Psoas muscle (tissue), 8 donors: Measurements from ENCODE around the gene SPDYA. TPM values are rescaled to one million over a fixed set of nuclear protein-coding genes. Genes with fewer than 3 reads are reported as not detected.

Experiments used
- ATAC-seq, 4 donors: fragments of 200-7000 bp; cut with Tn5 transposase; one replicate each; pipeline ENCODE4 v1.9.1; 2020; ENCODE audit warnings: moderate library complexity in 3 of 4, mild to moderate bottlenecking in 2 of 4
- DNase-seq, 2 donors: peaks; one replicate each; pipeline ENCODE4 v3.0.0-alpha.2; 2020
- H3K27ac ChIP-seq: fragments of 200-600 bp; one replicate; pipeline ENCODE4 v1.8.0; 2022
- H3K27me3 ChIP-seq, 3 donors: fragments of 200-600 bp in 1 of 3; one replicate each; pipeline versions ENCODE4 v1.6.1 to v1.8.0; 2013 to 2022; ENCODE audit warnings: low read length in 2 of 3, mild to moderate bottlenecking in 2 of 3, moderate library complexity in 1 of 3; ENCODE audit not compliant: insufficient read depth in 3 of 3
- H3K36me3 ChIP-seq, 2 donors: fragments of 200-600 bp in 1 of 2; one replicate each; pipeline versions ENCODE4 v1.6.1 to v1.8.0; 2013 to 2022; ENCODE audit warnings: low read depth in 1 of 2, mild to moderate bottlenecking in 1 of 2, moderate library complexity in 1 of 2; ENCODE audit not compliant: insufficient read depth in 1 of 2
- H3K4me1 ChIP-seq: fragments of 200-600 bp; one replicate; pipeline ENCODE4 v1.8.0; 2022
- H3K4me3 ChIP-seq: fragments of 200-600 bp; one replicate; pipeline ENCODE4 v1.8.0; 2022; ENCODE audit warnings: mild to moderate bottlenecking
- H3K9me3 ChIP-seq: fragments of 200-600 bp; one replicate; pipeline ENCODE4 v1.8.0; 2022
- WGBS, 3 donors: extraction: QIAGEN DNeasy Blood & Tissue Kit; methylation state at CpG; one replicate each; pipeline versions ENCODE4 v1.1.6 to v1.1.7; 2013; 5-methylcytosine and 5-hydroxymethylcytosine counted together
- intact Hi-C, 2 donors: fragments of 100-400 bp; cut with DNase I; formaldehyde crosslinking; loops; one replicate each; pipeline versions ENCODE4 v1.11.0 to v1.14.2; 2022
- polyA plus RNA-seq, 3 donors: library from polyadenylated mRNA; stranded (reverse); fragments of 200-250 nt; gene quantifications; one replicate each; pipeline ENCODE4 v1.2.3, GENCODE V29; 2013
- total RNA-seq, 4 donors: library from RNA; stranded (reverse); fragmentation: NEBNext Ultra II Directional in 2 of 4; extraction: Animal tissue kit (Norgen Biotek cat#: 25700) in 2 of 4; gene quantifications; one replicate each; pipeline versions ENCODE4 v1.2.1 to v1.2.4, GENCODE V29; 2021 to 2023
- TF ChIP-seq, protein P1 (sequence below): fragments of 200-600 bp; IDR thresholded peaks from one replicate; pipeline ENCODE4 v1.8.0; 2022; ENCODE audit warnings: antibody characterized with exemption
- donor health status: healthy with polysubstance abuse.
- donor health status: DM: no; HTN: no; CAD: no; lungs with moderate emphysema.
- donor health status: Bipolar disorder and iron deficiency.
- donor health status: healthy.
- donor health status: DM: yes; HTN: yes; CAD: no.
- donor health status: DM: no; HTN: no; CAD: no.
- donor health status: DM: no; HTN: no; CAD: no.
- donor health status: DM: yes; HTN: yes; CAD: no.

SPDYA gene
- total and polyA plus RNA-seq, 7 donors, result 0.07 to 0.61 (median 0.27) TPM; not detected in 1

DNA sequence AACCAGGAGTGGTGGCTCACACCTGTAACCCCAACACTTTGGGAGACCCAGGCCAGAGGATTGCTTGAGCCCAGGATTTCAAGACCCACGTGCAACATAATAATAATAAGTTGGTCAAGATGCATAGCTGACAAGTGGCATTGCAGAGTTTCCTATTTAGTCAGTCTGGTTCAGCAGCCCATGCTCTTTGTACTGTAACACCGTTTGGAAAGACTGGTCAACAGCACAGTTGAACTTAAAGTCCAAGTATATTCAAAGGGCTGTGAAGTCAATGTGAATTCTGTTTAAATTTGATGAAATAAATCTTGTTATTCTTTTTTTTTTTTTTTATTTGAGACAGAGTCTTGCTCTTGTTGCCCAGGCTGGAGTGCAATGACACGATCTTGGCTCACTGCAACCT lies 61.0 kb downstream of the SPDYA start:
- H3K27me3 ChIP-seq, result peaks cover 0 to 3% (median 0%) of the 10 kb centered on the region in 3 donors
- H3K9me3 ChIP-seq, result no peaks in the 10 kb centered on the region
- ATAC-seq, result no peak
- 71 to 80% (median 77%) methylated on average over 3 of the region's 3 CpGs for WGBS, 3 donors
- H3K4me3 ChIP-seq, result no peak overlapping the region
- no peak overlapping the region for H3K27ac ChIP-seq
- no peak for DNase-seq
- intact Hi-C loops, result loop anchor here in 1 of 2 donors (2.0 kb wide), 1 partner anchor 23 kb away; the partner anchor contains the start of gene WDR43
- peaks cover 15% of the 10 kb centered on the region for H3K4me1 ChIP-seq
- peaks cover 3 to 6% of the 10 kb centered on the region in 2 donors for H3K36me3 ChIP-seq
- TF ChIP-seq, protein P1, sequence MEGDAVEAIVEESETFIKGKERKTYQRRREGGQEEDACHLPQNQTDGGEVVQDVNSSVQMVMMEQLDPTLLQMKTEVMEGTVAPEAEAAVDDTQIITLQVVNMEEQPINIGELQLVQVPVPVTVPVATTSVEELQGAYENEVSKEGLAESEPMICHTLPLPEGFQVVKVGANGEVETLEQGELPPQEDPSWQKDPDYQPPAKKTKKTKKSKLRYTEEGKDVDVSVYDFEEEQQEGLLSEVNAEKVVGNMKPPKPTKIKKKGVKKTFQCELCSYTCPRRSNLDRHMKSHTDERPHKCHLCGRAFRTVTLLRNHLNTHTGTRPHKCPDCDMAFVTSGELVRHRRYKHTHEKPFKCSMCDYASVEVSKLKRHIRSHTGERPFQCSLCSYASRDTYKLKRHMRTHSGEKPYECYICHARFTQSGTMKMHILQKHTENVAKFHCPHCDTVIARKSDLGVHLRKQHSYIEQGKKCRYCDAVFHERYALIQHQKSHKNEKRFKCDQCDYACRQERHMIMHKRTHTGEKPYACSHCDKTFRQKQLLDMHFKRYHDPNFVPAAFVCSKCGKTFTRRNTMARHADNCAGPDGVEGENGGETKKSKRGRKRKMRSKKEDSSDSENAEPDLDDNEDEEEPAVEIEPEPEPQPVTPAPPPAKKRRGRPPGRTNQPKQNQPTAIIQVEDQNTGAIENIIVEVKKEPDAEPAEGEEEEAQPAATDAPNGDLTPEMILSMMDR, result no peak

DNA sequence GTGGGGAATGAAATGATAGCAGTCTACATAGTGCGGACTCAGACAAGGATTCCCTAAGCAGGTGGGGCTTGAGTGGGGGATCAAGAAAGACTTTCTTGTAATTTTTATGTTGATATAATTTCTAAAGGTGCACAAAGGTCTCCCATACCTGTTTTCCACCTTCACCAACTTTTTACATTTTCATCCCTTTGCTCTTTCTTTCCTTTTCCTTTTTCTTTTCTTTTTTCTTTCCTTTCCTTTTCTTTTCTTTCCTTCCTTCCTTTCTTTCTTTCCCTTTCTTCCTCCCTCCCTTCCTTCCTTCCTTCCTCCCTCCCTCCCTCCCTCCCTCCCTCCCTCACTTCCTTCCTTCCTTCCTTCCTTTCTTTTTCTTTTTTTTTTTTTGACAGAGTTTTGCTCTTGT lies 69.6 kb downstream of the SPDYA start:
- Histone ChIP-seq H3K9me3 (no peaks in the 10 kb centered on the region), H3K27ac (no peak overlapping the region), H3K36me3 (no peaks in the 10 kb centered on the region), H3K4me3 (no peak overlapping the region), H3K4me1 (no peaks in the 10 kb centered on the region), H3K27me3 (peaks cover 0 to 6% (median 0%) of the 10 kb centered on the region in 3 donors)
- intact Hi-C loops, result no loop called here
- 86 to 94% (median 86%) methylated on average over 1 of the region's 1 CpG for WGBS, 3 donors
- TF ChIP-seq, protein P1, result no peak
- ATAC-seq (no peak), DNase-seq (no peak)

DNA sequence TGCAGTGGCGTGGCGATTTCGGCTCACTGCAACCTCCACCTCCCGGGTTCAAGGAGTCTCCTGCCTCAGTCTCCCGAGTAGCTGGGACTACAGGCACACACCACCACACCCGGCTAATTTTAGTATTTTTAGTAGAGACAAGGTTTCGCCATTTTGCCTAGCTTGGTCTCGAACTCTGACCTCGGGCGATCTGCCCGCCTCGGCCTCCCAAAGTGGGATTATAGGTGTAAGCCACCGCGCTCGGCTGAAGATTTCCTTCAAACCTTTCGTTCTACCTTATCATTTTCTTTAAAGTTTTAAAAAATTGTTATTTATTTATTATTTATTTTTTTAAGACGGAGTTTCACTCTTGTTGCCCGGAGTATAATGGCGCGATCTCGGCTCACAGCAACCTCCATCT lies 82.9 kb downstream of the SPDYA start:
- Histone ChIP-seq H3K27me3 (no peaks in the 10 kb centered on the region), H3K36me3 (no peaks in the 10 kb centered on the region), H3K27ac (no peak overlapping the region), H3K9me3 (no peaks in the 10 kb centered on the region), H3K4me1 (peaks cover 29% of the 10 kb centered on the region), H3K4me3 (no peak overlapping the region)
- WGBS, 3 donors, result 92 to 94% (median 94%) methylated on average over 21 of the region's 21 CpGs
- no peak for DNase-seq
- intact Hi-C loops, result no loop called here
- ATAC-seq, result no peak
- TF ChIP-seq, protein P1, result no peak

DNA sequence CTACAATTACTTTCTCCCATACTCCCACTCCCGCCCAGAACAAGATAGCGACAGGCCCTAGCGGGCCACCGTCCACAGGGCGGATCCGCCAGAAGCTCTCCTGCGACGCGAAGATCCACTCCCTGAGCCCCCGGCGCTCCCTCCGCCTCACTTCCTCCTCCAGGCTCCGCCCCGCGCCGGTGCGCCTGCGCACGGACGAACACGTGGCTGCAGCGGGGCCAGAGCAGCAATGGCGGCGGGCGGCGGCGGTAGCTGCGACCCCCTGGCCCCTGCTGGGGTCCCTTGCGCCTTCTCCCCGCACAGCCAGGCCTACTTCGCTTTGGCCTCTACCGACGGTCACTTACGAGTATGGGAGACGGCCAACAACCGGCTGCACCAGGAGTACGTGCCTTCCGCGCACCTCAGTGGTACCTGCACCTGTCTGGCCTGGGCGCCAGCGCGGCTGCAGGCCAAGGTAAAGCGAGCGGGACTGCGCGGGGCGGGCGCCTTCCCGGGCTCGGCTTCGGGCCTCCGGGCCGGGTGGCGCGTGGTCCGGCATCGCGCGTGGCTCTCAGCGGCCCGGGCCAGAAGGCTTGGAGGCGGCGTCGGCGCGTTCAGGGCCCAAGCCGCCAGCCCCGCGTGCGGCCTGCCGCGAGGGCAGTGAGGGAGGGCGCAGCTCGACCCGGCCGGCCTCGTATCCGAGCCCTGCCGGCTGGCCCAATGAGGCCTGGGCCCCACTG lies 84.0 kb downstream of the SPDYA start, which contains the start of gene WDR43:
Gene WDR43 (plus strand): TSS at position 198 of the 719 bp plus-strand sequence. CDS start 32 bp downstream, at position 230.
- 0 to 1% (median 0%) methylated on average over 63 to 79 of the region's 79 CpGs for WGBS, 3 donors
- peaks cover 34% of the 10 kb centered on the region for H3K4me1 ChIP-seq
- H3K4me3 ChIP-seq, result peak within 1 kb of the TSS; percentile 99
- DNase-seq, result peak; percentile 98 to 99
- H3K36me3 ChIP-seq, result no peaks in the 10 kb centered on the region
- no peaks in the 10 kb centered on the region for H3K27me3 ChIP-seq
- H3K27ac ChIP-seq, result peak within 1 kb of the TSS; percentile 96
- no peaks in the 10 kb centered on the region for H3K9me3 ChIP-seq
- intact Hi-C loops, result loop anchor here in 1 of 2 donors (2.0 kb wide), 1 partner anchor 24 kb away; the partner anchor contains the start of gene TRMT61B
- TF ChIP-seq, protein P1, result no peak
- peak; percentile 96 to 98 (median 97) for ATAC-seq
